ENCODE data around the gene FOXO1. TPM values are rescaled to one million over a fixed set of nuclear protein-coding genes. Genes with fewer than 3 reads are reported as not detected.

FOXO1 gene
- total RNA-seq, 1 experiment from 2014 or later, result 12.2 TPM

- Histone ChIP-seq H3K27me3 (ENCODE audit: insufficient read depth, low read length) (no peaks in the 10 kb centered on the region), H3K9me3 (ENCODE audit: control insufficient read depth in 1 of 2, insufficient read depth in 1 of 2, low read depth in 1 of 2, low read length in 2 of 2) (no peaks in the 10 kb centered on the region), H3K4me3 (replicated peaks in 1 of 2; ENCODE audit: low read depth in 1 of 2, low read length in 2 of 2) (no peak overlapping the region), H3K9ac (ENCODE audit: low read length) (no peak overlapping the region), H3K4me2 (ENCODE audit: low read length) (no peak overlapping the region), H3K36me3 (ENCODE audit: control insufficient read depth in 1 of 2, insufficient read depth in 2 of 2, low read length in 2 of 2) (no peaks in the 10 kb centered on the region), H3K79me2 (ENCODE audit: insufficient read depth, low read length) (no peaks in the 10 kb centered on the region), H3K4me1 (ENCODE audit: control insufficient read depth in 1 of 2, insufficient read depth in 2 of 2, low read length in 2 of 2) (no peaks in the 10 kb centered on the region; a peak in 1 of 4 replicates), H4K20me1 (ENCODE audit: insufficient read depth) (no peaks in the 10 kb centered on the region), H3K9me2 (ENCODE audit: insufficient read depth) (no peaks in the 10 kb centered on the region), H3K27ac (ENCODE audit: low read depth, low read length) (no peak overlapping the region), H2AFZ (ENCODE audit: low read depth, low read length, poor library complexity, severe bottlenecking) (no peak overlapping the region)
- POLR2A ChIA-PET, result no interaction called here
- intact Hi-C loops (cut with micrococcal nuclease), result no loop called here
- TF ChIP-seq, protein P1, sequence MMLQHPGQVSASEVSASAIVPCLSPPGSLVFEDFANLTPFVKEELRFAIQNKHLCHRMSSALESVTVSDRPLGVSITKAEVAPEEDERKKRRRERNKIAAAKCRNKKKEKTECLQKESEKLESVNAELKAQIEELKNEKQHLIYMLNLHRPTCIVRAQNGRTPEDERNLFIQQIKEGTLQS (IDR thresholded peaks at IDR 0.05), result no peak
- no peak for TF ChIP-seq CBX3 (IDR thresholded peaks at IDR 0.05; ENCODE audit: low read depth)
- TF ChIP-seq ZNF274 (IDR thresholded peaks at IDR 0.05; ENCODE audit: low read depth, low read length), result no peak
- TF ChIP-seq POLR2A (IDR thresholded peaks at IDR 0.05; ENCODE audit: borderline replicate concordance, extremely low read depth, insufficient read depth, insufficient read length), result no peak
- TF ChIP-seq CTCF (IDR thresholded peaks at IDR 0.05 in 2 of 3, conservative IDR thresholded peaks at IDR 0.05 in 1 of 3; ENCODE audit: borderline replicate concordance in 1 of 3, insufficient read depth in 1 of 3, low read depth in 2 of 3, low read length in 2 of 3), result no peak
- TF ChIP-seq TCF7L2 (IDR thresholded peaks at IDR 0.05; ENCODE audit: borderline replicate concordance, extremely low read depth, insufficient read depth, insufficient read length), result no peak
- no peak for TF ChIP-seq EZH2 (IDR thresholded peaks at IDR 0.05)
- TF ChIP-seq SP1 (IDR thresholded peaks at IDR 0.05; ENCODE audit: low read depth), result no peak
- no peak for TF ChIP-seq SRF (IDR thresholded peaks at IDR 0.05; ENCODE audit: low read depth)
- TF ChIP-seq RAD21 (IDR thresholded peaks at IDR 0.05; ENCODE audit: low read depth), result no peak
- TF ChIP-seq, protein P2, sequence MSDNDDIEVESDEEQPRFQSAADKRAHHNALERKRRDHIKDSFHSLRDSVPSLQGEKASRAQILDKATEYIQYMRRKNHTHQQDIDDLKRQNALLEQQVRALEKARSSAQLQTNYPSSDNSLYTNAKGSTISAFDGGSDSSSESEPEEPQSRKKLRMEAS (IDR thresholded peaks at IDR 0.05), result no peak
- no peak for TF ChIP-seq EZH2phosphoT487 (IDR thresholded peaks at IDR 0.05; ENCODE audit: borderline replicate concordance)
- TF ChIP-seq YY1 (IDR thresholded peaks at IDR 0.05; ENCODE audit: extremely low read depth, insufficient replicate concordance, low read depth, low read length), result no peak
- no peak for TF ChIP-seq REST (IDR thresholded peaks at IDR 0.05; ENCODE audit: low read depth)
- TF ChIP-seq FOSL1 (IDR thresholded peaks at IDR 0.05; ENCODE audit: low read depth), result no peak
- no peak for TF ChIP-seq CEBPB (IDR thresholded peaks at IDR 0.05; ENCODE audit: low read depth)
- TF ChIP-seq ZBTB33 (IDR thresholded peaks at IDR 0.05; ENCODE audit: extremely low read depth, insufficient replicate concordance, low read length), result no peak
- TF ChIP-seq ZFX (IDR thresholded peaks at IDR 0.05), result no peak
- TF ChIP-seq SIN3A (IDR thresholded peaks at IDR 0.05; ENCODE audit: low read depth), result no peak
- CTCF ChIA-PET, result no interaction called here
- ATAC-seq (no peak), DNase-seq (ENCODE audit: low read depth, low spot score) (no peak)
- RAD21 ChIA-PET (ENCODE audit: low non-redundant PET in 1 of 2, low total read pairs in 2 of 2, uncharacterized antibody in 2 of 2, unreplicated experiment in 2 of 2), result no interaction called here
- no TSS peak for BruUV-seq (replicated peaks)
Measured at GRCh38 chr13:40553356-40553755, 113.1 kb downstream of the FOXO1 start.

Measured in HCT116 (cell line).